ENCODE measurements around the gene KCTD5.
"Not testable (repeated sequence)": the region's sequence is repeated elsewhere in the genome, so short reads cannot be mapped to it uniquely, and the experiment has no call there.

Gene KCTD5

DNA sequence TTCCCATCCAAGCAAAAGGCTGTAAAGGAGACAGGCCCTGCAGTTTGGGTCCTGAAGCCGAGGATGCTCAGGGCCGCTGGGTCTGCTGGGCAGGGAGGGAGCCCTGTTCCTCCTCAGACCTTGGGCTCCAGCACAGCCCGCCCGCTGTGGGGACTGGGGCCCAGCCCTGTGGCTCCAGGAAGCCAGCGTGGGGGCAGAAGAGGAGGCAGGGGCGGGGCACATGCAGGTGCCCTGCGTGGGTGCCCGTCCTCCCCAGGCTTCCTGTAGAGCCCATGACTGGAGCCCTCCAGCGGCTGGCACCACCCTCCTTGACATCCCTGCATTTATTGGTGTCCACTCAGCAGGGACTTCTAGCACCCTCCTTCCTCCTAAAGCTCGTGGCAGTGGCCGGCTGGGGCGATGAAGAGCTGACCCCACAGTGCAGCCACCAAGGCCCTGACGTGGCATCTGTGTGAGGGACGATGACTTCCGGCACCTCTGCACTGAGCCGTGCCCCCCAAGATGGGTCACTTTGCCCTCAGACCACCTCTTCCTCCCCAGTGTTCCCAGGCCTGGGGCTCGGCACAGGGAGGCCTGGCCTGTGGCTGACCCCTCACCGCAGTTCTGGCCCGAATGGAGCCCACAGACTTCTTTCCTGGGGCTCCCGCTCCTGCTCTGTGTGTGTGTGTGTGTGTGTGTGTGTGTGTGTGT, 27.8 kb downstream of the KCTD5 start:
- no peak for DNase-seq (ENCODE audit: low read depth)

DNA sequence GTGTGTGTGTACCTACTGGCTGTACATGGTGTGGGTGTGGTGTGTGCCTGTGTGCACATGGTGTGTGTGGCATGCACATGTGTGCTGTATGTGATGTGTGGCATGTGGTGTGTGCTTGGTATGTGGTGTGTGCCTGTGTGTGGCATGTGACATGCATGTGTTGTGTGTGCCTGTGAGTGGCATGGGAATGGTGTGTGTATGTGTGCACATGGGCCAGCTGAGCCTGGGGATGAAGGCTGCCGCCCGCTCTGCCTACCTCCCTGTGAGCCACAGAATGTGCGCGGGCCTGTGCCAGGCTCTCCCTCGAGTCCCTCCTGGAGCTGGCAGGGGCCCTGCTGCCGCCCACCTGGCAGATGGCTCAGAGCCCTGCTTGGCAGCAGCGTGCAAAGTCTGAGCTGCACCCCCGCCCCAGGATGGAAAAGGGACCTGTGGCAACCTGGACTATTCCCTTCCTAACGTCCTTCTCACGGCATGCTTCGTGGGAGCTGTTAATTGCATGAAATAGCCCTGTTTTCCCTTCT, 28.4 kb downstream of the KCTD5 start:
- no peak for DNase-seq (ENCODE audit: low read depth)

DNA sequence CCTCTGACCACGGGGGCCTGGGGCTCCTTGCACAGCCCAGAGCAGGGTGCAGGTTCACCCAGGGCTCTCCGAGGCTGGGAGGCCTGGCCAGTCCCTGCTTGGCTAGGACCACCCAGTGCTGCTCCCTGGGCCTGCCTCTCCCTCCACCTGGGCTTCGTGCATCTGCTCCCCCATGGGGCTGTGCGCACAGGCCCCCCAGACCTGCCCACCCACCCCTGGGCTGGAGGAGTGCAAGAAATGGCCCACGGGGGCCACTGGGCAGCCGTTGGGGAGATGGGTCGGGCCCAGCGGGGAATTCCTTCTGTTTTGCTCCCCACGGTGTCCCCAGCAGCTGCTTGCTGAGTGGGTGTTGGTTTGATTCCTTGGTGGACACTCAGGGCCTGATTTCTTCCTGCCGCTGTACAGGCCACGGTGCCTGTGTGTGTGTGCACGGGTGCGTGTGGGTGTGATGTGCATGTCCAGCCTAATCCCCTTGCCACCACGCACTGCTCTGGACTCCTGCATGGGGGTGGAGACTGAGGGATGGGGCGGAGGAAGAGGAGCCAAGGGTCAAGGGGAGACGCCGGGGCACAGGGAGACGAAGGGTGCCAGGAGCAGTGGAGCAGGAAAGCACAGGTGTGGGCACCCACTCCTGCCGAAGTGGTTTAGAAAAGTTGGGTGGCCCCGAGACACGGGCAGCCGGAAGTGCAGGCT, 29.2 kb downstream of the KCTD5 start:
- DNase-seq (ENCODE audit: low read depth), result no peak

DNA sequence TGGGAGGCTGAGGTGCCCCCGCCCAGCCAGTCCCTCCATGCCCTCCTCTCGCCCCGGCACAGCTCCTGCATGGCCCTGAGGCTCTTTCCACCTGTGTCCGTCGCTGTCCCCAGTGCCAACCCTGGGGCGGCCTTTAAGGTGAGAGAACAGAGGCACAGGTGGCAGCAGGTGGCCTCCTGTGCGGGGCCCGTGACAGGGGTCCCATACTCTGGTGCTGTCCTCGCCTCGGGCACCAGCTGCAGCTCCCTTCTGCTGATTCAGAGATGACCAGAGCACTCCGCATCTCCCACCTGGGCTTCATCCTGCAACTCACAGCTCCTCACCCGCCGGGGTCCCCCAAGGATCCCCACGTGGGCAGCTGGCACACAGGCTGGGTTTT, 29.7 kb downstream of the KCTD5 start:
- no peak for DNase-seq (ENCODE audit: low read depth)

DNA sequence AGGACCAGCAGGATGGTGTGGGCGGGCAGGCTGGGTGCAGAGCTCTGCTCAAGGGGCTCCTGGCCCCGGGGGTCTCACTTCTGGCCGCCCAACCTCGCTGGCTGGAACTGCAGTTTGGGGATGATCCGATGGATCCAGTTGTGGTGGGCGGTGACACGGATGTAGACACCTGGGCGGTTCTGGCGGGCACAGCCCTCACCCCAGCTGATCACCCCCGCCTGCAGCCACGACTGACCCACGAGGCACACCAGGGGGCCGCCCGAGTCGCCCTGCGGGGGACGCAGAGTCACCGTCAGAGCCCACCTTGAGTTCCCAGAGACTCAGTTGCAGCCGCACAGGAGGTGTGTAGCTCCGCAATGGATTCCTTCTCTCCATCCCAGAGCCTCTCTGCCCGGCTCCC, 30.2 kb downstream of the KCTD5 start:
- DNase-seq (ENCODE audit: low read depth), result no peak

DNA sequence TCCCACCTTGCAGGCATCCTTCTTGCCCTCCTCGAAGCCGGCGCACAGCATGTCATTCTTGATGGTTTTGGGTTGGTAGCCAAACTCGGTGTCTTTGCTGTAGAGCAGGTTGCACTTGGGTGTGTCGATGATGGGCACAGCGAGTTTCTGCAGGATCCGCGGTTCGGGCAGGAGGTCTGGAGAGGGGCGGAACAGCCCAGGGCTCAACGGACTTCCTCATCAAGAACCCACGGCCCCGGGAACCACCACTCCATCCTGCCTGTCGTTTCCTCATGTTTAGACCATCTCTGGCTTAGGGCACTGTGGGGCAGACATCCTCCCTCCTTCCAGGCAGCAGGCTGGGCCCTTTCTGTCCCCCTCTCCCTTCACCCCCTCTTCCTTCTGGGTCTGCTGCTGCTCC, 31.2 kb downstream of the KCTD5 start:
- no peak for DNase-seq (ENCODE audit: low read depth)

DNA sequence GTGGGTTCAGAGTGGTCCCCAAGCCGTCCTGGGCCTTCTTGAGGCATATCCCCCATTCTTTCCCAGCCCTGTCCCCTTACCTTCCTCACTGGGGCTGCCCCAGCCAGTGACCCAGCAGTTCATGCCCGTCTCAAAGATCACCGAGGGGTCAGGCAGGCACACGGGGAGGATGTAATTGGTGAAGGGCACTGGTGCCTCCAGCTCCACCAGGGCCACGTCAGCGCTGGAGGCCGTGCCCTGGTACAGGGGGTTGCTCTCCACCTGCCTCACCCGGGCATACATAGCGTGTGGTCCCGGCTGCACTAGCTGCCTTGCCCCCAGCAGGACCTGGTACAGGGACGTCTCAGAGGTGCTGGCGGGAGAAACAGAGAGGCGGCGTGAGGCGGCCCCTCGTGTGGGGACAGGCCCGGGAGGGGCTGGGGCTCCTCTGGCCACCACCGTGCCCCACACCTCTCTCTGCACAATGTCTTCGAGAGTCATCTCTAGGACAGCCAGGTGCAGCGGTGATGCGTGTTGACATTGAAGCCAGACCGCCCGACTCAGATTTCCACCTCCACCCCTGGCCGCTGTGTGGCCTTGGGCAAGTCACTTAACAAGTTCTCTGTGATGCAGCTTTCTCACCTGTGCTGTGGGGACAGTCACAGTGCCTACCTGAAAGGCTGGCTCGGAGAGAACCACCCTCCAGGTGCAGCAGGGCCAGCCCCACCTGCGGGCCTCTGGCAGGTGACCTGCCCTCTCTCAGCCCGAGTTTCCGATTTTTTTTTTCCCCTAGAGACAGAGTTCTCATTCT, 31.9 kb downstream of the KCTD5 start:
- no peak for DNase-seq (ENCODE audit: low read depth)

DNA sequence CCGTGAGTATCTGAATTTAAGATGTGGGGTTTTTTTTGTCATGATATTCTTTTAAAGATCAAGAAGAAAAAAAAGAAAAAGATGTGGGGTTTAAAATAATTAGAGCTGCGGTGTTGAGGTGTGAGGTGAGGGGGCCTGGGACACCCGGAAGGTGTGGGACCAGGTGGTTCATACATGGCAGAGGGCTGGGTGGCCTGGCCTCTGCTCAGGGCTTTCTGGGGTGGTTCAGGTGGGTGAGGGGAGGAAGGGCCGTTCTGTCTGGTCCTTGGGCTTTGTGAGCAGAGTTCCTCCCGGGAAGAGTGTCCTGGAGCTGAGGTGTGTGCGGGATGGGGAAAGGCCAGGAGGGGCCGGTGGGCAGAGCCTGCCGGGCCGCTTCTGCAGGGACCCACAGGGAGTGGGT, 32.7 kb downstream of the KCTD5 start:
- DNase-seq (ENCODE audit: low read depth), result no peak

DNA sequence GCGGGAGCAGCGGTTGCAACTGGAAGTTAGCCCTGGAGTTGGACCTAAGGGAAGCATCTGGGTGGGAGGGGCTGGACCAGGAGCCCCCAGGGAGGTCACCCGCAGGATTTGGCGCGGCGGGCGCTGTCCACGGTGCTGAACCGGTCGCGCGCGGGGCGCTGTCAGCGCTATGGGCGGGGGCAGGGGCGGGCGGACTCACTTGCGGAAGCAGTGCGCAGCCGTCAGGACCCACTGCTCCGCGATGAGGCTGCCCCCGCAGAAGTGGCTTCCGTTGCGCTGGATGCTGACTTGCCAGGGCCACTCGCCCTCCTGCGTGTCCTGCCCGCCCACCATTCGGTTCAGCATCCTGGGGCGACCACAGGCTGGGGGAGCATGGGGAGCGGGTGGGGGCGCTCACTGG, 33.2 kb downstream of the KCTD5 start:
- DNase-seq (ENCODE audit: low read depth), result peak; percentile 34

DNA sequence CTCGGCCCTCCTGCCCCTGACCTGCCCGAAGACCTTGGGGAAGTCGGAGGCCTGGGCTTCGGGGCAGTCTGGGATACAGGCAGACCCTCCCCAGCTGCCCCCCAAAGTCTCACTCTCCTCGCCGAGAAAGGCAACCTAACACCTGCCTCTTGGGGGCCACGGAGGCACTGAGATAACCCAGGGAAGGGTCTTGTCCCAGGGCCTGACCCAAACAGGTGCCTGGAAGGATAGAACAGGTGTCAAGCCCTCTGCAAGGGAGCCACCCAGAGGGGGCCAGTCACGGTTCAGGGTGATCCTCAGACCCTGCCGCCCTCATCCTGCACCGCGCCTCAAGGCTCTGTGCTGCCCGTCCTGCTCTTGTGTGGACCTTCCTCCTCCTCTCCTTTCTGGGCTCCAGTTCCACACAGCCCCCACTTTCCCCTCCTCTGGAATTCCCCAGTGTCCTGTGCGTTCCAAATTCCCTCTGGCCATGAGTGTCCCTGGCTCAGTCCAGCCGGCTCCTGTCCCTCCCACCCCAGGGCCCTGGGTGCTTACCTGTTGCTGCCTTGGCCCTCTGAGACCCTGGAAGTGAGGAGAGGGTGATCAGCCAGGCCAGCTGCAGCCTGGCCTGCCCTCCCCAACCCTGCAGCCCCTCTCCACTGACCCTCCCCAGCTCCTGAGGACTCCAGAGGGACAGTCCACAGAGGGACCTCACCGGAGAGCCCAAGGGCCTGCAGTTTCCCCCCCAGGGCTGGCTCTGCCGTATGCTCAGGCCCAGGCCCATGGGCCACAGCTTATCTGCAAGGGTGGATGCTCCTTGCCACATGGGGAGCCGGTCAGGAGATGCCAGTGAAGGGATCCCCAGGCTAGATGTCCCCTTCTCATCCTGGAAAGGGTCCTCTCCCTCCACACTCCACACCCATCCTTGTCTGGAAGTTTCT, 33.9 kb downstream of the KCTD5 start:
- DNase-seq (ENCODE audit: low read depth), result no peak

DNA sequence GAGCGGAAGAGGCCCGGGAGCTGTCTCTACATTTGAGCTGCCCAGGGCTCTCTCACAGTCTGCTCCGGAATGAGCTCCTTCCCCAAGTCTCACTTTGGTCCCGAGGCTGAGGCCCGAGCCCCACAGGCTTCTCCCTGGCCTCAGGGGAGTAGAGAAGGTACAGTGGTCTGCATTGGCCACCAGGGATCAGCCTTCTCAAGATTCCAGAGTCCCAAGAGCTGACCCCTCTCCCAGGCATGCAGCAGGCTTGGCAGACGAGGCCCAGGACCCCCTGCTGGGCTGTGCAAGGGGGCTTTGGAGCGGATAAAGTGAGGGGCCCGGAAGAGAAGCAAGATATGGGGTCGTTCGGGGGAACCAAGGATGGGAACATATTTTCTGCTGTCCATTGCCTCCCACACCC, 34.6 kb downstream of the KCTD5 start:
- DNase-seq (ENCODE audit: low read depth), result no peak

DNA sequence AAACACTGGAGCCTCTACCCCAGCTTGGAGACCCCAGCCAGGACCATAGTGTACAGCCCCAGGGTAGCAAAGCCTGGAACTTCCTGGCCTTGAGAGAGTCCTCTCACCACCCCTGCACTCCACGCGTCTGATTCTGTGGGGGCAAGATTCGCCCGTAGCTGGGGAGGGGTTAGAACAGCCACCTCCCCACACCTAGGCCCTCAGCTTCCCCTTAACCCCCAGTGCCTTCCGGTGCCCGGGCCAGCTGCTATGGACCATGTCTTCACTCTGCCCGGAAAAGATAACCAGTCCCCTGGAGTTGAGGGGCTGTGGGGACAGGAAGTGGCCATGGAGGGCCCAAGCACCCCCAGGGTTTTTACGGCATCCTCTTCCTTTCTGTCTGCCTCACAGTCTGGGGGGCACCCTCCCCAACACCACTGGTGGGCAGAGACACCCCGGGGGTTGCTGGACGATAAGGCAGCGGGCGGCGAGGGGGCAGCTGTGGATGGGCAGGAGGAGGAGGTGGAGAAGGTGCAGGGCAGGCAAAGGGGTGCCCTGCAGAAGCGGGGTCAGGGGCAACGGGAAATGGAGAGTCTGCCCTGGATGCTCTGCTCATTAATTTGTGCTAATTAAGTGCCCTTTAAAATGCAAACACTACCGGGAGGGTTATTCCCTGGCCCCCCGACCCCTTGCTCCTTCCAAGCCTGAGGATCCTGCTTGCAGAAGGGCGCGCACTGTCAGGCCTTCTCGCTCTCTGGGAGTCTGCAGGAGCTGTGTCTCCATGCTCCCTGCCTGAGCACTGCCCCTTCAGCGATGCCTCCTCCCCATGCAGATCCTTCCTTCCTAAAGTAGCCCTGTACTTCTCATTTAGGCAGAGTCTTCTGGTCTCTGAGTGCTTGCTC, 35.3 kb downstream of the KCTD5 start:
- no peak for DNase-seq (ENCODE audit: low read depth)

DNA sequence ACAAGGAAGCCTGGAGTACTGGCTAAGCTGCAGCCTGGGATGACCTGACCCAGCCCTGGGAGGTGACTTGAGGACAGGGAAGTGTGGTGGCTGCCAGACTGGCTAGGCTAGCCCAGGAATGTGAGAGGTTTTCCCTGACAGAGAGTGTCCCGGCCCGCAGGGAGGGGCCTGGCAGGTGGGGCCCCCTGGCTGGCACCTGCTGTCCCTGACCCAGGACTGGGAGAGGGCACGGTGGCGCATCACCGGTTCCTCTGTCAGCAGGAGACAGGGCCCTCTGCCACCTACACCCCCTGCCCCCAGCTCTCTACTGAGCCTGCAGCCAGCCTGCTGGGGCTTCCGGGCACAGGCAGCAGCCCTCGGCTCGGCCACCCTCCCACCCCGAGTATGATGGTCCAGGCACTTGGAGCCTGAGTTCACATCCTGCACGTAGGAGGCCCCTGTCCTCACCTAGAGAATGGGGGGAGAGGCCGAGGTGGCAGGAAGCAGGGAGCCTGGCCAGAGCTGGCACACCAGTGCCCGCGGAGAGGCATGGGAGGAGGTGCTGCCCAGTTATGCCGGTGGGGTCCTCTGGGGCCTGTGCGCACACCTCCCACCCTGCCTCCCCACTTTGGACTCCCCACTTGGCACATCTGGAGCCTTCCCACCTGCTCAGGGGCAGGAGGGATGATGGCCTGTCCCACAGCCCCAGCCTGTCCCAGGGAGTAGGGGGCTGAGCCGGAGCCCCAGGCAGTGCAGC, 37.2 kb downstream of the KCTD5 start:
- DNase-seq (ENCODE audit: low read depth), result no peak

DNA sequence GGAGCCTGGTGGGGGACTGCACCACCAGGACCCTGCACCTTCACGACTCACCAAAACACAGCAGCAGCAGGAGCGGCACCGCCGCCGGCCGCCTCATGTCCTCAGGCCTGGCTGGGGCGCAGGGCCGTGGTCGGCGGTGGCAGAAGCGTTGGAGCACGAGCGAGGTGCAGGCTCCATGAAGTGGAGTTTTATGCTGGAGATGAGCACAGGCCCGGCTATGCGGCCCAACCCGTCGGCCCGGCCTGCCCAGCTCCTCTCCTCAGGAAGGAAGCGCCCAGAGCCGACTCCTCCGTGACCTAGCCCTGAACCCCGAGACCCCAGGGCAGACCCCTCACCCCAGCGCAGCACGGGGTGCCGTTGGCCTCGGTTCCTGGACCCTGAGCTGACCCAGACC, 37.7 kb downstream of the KCTD5 start, which contains the start of gene PRSS27:
Gene PRSS27 (minus strand): TSS at position 161 of the 394 bp plus-strand sequence. CDS start 64 bp downstream, at position 97.
- no peak for DNase-seq (ENCODE audit: low read depth)

DNA sequence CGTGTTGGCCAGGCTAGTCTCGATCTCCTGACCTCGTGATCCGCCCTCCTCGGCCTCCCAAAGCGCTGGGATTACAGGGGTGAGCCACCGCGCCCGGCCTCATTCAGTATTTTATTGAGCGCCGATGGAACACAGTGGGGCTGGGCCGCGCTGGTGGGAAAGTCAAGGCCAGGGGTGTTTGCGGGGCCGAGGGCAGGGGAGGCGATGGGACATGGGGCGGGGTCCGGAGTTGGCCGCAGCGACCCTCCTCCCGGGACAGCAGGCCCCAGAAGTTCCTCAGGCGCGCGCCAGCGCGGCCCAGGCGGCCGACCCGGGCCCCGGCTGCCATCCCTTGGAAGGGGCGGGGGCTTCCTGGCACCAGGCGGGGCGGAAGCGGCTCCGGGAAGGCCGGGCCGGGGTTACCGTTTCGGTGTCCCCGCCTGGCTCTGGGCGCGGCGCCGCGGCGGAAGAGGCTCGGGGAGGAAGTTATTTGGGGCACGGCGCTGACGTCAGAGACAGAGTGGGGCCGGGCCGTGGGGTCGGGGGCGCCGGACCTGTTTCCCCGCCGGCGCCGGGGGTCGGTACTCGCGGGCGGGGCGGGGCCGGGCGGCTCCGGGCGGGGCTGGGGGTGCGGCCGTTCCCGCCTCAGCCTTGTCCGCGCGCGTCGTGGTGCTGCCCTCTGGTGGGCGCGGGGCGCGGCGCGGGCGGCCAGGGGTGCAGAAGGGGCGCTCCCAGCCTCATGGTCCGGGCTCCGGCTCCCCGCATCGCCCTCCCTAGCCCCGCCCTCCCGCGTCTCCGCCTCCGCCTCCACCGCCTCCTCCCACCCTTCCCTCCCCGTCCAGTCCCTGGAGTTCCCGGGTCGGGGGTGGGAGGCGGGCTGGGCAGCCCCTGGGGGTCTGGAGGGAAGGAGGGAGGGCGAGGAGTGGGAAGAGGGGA, 38.7 kb downstream of the KCTD5 start:
- peak; percentile 74 for DNase-seq (ENCODE audit: low read depth)

DNA sequence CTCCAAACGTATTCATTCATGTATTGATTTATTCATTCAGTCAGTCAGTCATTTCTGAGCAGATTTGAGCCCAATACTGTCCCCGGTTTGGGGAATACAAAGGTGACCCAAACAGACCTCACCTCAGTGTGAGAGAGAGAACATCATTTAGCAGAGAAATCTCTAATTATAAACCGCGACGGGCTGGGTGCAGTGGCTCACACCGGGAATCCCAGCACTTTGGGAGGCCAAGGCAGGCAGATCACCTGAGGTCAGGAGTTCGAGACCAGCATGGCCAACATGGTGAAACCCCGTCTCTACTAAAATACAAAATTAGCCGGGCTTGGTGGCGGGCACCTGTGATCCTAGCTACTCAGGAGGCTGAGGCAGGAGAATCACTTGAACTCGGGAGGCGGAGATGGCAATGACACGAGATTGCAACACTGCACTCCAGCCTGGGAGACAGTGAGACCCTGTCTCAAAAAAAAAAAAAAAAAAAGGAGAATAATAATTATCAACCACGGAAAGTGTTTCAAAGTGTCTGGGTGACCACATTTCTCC, 39.4 kb downstream of the KCTD5 start:
- DNase-seq (ENCODE audit: low read depth), result not testable (repeated sequence)

DNA sequence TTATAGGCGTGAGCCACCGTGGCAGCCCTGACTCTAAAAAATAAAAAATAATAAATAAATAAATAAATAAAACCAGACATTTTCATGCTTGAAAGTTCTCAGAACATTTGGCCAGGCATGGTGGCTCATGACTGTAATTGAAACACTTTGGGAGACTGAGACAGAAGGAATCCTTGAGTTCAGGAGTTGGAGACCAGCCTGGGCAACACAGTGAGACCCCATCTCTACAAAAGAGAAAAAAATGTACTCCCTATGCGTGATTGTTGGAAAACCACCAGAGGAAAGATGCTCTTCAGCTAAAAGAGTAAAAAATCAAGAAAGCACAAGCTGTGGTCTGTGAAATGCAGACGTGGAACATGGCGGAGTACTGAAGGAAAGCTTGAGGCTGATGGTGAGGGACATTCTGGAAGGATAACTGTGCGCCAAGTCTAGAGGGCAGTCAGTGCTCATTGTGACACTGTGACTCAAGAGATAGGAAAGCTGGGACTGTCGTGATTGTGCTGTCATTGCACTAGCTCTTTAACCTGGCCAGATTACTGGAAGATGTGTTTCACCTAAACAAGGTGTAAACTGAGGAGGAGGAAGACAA, 41.9 kb downstream of the KCTD5 start:
- DNase-seq (ENCODE audit: low read depth), result no peak

DNA sequence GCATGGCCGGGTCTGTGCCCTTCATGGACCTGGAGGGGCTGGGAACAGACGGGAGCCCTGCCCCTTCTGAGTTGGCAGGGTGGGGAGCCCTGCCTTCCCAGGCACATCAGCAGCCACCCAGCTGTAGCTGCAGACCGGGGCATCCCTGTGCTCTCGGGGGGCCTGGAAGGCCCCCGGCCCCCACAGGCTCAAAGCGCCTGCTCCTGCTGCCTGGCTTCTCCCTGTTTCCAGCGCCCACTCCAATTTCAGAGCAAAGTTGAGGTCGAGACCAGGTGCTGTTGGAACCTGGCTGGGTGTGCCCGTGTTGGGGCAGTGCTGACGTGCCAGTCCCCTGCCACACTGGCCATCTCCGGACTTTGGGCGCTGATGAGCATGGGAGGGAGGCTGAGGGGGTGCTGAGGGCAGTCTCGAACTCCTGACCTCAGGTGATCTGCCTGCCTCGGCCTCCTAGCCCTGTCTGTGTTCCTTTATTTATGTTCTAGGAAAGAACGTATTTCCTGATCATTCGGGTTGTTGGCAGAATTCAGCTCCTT, 42.6 kb downstream of the KCTD5 start:
- no peak for DNase-seq (ENCODE audit: low read depth)

Data from iris pigment epithelial cell (primary cell).